Measurements from ENCODE around the gene ABCA2.
A peak's percentile ranks its signal among the peaks of the same experiment; 100 is the strongest.
"Not testable (repeated sequence)": the region's sequence is repeated elsewhere in the genome, so short reads cannot be mapped to it uniquely, and the experiment has no call there.

ABCA2 gene

GRCh38 chr9:137035507-137035834, 7.4 kb upstream of the ABCA2 start:
- no peak overlapping the region for H3K27ac ChIP-seq (ENCODE audit: low read depth, low read length, poor library complexity, severe bottlenecking)
- no peak overlapping the region for H2AFZ ChIP-seq (ENCODE audit: low read length)
- no peak overlapping the region for H3K4me2 ChIP-seq (ENCODE audit: low read length)
- H3F3A ChIP-seq (ENCODE audit: insufficient read depth, low read length): no peaks in the 10 kb centered on the region
- no peaks in the 10 kb centered on the region for H3K9me2 ChIP-seq (ENCODE audit: low read depth, low read length)
- TF ChIP-seq EZH2 (IDR thresholded peaks at IDR 0.05; ENCODE audit: borderline replicate concordance, low read length) (no peak), CTCF (IDR thresholded peaks at IDR 0.05; ENCODE audit: low read length) (no peak; the same call in 1 of the 2 replicates)
- no peak overlapping the region for H3K9ac ChIP-seq (ENCODE audit: low read length)
- H3K4me1 ChIP-seq (ENCODE audit: insufficient read depth, low read length, severe bottlenecking): no peaks in the 10 kb centered on the region
- no peaks in the 10 kb centered on the region for H3K79me2 ChIP-seq (ENCODE audit: insufficient read depth, low read length)
- H4K20me1 ChIP-seq (ENCODE audit: insufficient read depth, low read length): no peaks in the 10 kb centered on the region
- H3K36me3 ChIP-seq (ENCODE audit: insufficient read depth, low read length): no peaks in the 10 kb centered on the region
- H3K4me3 ChIP-seq (ENCODE audit: low read depth, low read length, poor library complexity, severe bottlenecking): no peak overlapping the region
- H3K27me3 ChIP-seq (ENCODE audit: insufficient read depth, low read length): peaks cover 7% of the 10 kb centered on the region; the same call in 1 of the 2 replicates
- H3K9me3 ChIP-seq (ENCODE audit: low read length): no peaks in the 10 kb centered on the region

- Histone ChIP-seq H3K79me2 (ENCODE audit: insufficient read depth, low read length) (no peaks in the 10 kb centered on the region), H3K27ac (ENCODE audit: low read depth, low read length, poor library complexity, severe bottlenecking) (no peak overlapping the region), H3K4me3 (ENCODE audit: low read depth, low read length, poor library complexity, severe bottlenecking) (no peak overlapping the region), H3K9me2 (ENCODE audit: low read depth, low read length) (no peaks in the 10 kb centered on the region), H2AFZ (ENCODE audit: low read length) (no peak overlapping the region), H3K36me3 (ENCODE audit: insufficient read depth, low read length) (no peaks in the 10 kb centered on the region), H3K4me1 (ENCODE audit: insufficient read depth, low read length, severe bottlenecking) (no peaks in the 10 kb centered on the region), H3K9ac (ENCODE audit: low read length) (no peak overlapping the region), H3K4me2 (ENCODE audit: low read length) (no peak overlapping the region), H3K27me3 (ENCODE audit: insufficient read depth, low read length) (peaks cover 13% of the 10 kb centered on the region), H3K9me3 (ENCODE audit: low read length) (no peaks in the 10 kb centered on the region), H4K20me1 (ENCODE audit: insufficient read depth, low read length) (no peaks in the 10 kb centered on the region), H3F3A (ENCODE audit: insufficient read depth, low read length) (no peaks in the 10 kb centered on the region)
- TF ChIP-seq EZH2 (IDR thresholded peaks at IDR 0.05; ENCODE audit: borderline replicate concordance, low read length) (no peak), CTCF (IDR thresholded peaks at IDR 0.05; ENCODE audit: low read length) (peak; percentile 88)
Measured at GRCh38 chr9:137034709-137035506, 6.9 kb upstream of the ABCA2 start.

- no peak overlapping the region for H3K4me3 ChIP-seq (ENCODE audit: low read depth, low read length, poor library complexity, severe bottlenecking)
- no peaks in the 10 kb centered on the region for H4K20me1 ChIP-seq (ENCODE audit: insufficient read depth, low read length)
- no peaks in the 10 kb centered on the region for H3K9me3 ChIP-seq (ENCODE audit: low read length)
- H3K9ac ChIP-seq (ENCODE audit: low read length): no peak overlapping the region
- no peaks in the 10 kb centered on the region for H3K36me3 ChIP-seq (ENCODE audit: insufficient read depth, low read length)
- H3K4me2 ChIP-seq (ENCODE audit: low read length): no peak overlapping the region
- no peaks in the 10 kb centered on the region for H3F3A ChIP-seq (ENCODE audit: insufficient read depth, low read length)
- no peak for TF ChIP-seq EZH2 (IDR thresholded peaks at IDR 0.05; ENCODE audit: borderline replicate concordance, low read length)
- TF ChIP-seq CTCF (IDR thresholded peaks at IDR 0.05; ENCODE audit: low read length): no peak
- peaks cover under 1% of the 10 kb centered on the region for H3K4me1 ChIP-seq (ENCODE audit: insufficient read depth, low read length, severe bottlenecking)
- H2AFZ ChIP-seq (ENCODE audit: low read length): no peak overlapping the region
- H3K27ac ChIP-seq (ENCODE audit: low read depth, low read length, poor library complexity, severe bottlenecking): no peak overlapping the region
- H3K79me2 ChIP-seq (ENCODE audit: insufficient read depth, low read length): no peaks in the 10 kb centered on the region
- H3K27me3 ChIP-seq (ENCODE audit: insufficient read depth, low read length): peaks cover 13% of the 10 kb centered on the region
- H3K9me2 ChIP-seq (ENCODE audit: low read depth, low read length): no peaks in the 10 kb centered on the region
Measured at GRCh38 chr9:137034039-137034708, 6.1 kb upstream of the ABCA2 start.

- peaks cover 13% of the 10 kb centered on the region for H3K27me3 ChIP-seq (ENCODE audit: insufficient read depth, low read length)
- H3K9me3 ChIP-seq (ENCODE audit: low read length); H3K79me2 ChIP-seq (ENCODE audit: insufficient read depth, low read length); H4K20me1 ChIP-seq (ENCODE audit: insufficient read depth, low read length); H3K4me2 ChIP-seq (ENCODE audit: low read length); H3K27ac ChIP-seq (ENCODE audit: low read depth, low read length, poor library complexity, severe bottlenecking); H2AFZ ChIP-seq (ENCODE audit: low read length); H3F3A ChIP-seq (ENCODE audit: insufficient read depth, low read length); H3K4me1 ChIP-seq (ENCODE audit: insufficient read depth, low read length, severe bottlenecking); H3K9me2 ChIP-seq (ENCODE audit: low read depth, low read length); H3K36me3 ChIP-seq (ENCODE audit: insufficient read depth, low read length); H3K4me3 ChIP-seq (ENCODE audit: low read depth, low read length, poor library complexity, severe bottlenecking); H3K9ac ChIP-seq (ENCODE audit: low read length): not testable (repeated sequence)
Measured at GRCh38 chr9:137033481-137033880, 5.4 kb upstream of the ABCA2 start.
